Stimulated activated CD4-positive, alpha-beta T cell treated with anti-CD3 and anti-CD28 coated beads, Interleukin-1b, Interleukin-23, amount 100 ng/mL, for 1 hour (primary cell): ENCODE data around the gene GLYR1.
"Not testable (repeated sequence)": the region's sequence is repeated elsewhere in the genome, so short reads cannot be mapped to it uniquely, and the experiment has no call there.

Source experiments
- DNase-seq, 2 donors: peaks; one replicate each; pipeline ENCODE4 v3.0.0-alpha.2; 2020; ENCODE audit warnings: low read depth in 2 of 2

GLYR1 gene

DNA sequence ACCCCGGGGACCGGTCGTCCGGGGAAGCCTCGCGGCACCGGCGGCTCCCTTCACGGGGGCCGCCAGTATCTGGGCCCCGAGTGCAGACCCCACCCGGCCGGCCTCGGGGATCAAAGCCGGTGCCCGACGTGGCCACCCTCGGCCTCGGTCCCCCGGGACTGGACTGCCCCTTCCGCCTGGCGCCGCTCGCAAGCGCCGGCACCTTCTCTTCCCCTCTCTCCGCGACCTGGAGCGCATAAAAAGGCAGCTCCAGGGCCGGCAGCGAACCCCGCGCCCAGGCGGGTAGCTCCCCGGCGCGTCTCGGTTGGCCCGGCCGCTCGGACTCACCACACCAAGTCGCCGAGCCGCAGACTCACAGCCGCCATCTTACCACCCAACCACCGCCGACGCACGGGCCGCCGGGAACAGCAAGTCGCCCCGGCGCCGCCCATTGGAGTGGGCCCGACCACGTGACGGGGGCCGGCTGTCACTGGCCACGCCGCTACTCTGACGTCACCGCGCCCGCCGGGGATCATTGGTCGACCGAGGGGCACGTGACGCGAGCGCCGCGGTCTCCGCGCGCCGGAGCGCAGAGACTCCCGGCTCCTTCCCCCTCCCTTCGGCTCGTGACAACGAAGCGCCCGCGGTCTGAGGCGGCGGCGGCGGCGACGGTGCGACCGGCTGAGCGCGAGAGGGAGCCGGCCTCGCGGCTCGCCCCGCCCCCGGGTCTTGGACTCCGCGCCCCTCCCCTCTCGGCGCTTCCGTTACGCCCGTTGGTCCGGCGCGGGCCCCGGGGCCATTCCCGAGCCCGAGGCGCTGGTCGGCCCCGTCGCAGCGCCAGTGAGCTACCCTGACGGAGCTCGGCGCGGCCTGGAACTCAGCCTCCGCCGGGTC, at the start of gene GLYR1, which contains the start of gene UBN1:
TSS of gene GLYR1 (minus strand) at position 388 of the 873 bp plus-strand sequence. CDS start at position 365, 23 bp downstream.
TSS of gene UBN1 (plus strand) at position 581 of the 873 bp plus-strand sequence. CDS start 5,437 bp downstream, outside the sequence.
- DNase-seq, result peak; percentile 98 to 99

DNA sequence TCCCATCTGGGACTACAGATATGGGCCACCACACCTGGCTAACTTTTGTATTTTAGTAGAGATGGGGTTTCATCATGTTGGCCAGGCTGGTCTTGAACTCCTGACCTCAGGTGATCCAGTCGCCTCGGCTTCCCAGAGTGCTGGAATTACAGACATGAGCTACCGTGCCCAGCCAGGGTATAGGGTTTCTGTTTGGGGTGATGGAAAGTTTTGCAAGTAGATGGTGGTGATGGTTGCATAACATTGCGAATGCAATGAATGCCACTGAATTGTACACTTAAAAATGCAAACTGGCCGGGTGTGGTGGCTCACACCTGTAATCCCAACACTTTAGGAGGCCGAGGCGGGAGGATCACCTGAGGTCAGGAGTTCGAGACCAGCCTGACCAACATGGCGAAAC, 49.7 kb upstream of the GLYR1 start:
- DNase-seq, result not testable (repeated sequence)

GRCh38 chr16:4895366-4895765, 48.3 kb upstream of the GLYR1 start:
- DNase-seq, result no peak

DNA sequence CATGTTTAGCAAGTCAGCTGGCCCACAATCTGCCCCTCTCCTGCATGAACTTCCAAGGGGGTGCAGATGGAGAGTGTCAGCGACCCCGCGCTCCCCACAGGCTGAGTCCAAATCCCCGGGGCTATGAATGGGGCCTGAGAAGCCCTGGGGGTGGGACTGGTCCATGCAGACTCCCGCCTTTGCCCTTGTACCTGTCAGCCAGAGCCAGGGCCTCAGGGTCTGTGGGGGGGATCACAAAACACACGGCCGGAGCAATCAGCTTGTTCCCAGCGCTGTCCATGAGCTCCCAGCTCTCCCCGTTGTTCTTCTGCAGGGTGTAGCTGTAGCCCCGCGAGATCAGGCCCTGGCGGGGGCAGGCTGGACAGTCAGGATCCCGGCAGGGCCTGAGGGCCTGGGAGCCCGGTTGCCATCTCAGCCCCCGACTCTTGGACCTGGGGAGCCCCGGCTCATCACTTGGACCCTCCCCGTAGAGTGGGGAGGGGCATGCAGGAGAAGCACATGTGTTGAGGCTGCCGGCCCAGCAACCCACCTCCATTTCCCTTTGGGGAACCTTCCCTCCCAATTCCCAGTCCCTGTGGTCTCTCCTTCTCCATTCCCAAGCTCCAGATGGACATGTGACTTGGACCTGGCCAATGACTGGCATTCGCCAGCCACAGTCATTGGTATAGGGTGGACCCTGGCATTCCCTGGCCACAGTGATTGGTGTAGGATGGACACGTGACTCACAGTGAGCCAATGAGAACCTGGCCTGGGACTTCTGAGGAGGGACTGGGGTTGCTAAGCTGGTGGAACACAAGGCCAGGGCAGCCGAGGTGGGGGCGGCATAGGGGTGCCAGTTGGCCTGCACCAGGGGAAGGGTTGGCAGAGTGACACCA, 47.4 kb upstream of the GLYR1 start:
- DNase-seq, result no peak

- no peak for DNase-seq
These were observed 46.2 kb upstream of the GLYR1 start for GRCh38 chr16:4893103-4893862.

- DNase-seq, result no peak
These were observed 45.4 kb upstream of the GLYR1 start for GRCh38 chr16:4892361-4893102.

DNA sequence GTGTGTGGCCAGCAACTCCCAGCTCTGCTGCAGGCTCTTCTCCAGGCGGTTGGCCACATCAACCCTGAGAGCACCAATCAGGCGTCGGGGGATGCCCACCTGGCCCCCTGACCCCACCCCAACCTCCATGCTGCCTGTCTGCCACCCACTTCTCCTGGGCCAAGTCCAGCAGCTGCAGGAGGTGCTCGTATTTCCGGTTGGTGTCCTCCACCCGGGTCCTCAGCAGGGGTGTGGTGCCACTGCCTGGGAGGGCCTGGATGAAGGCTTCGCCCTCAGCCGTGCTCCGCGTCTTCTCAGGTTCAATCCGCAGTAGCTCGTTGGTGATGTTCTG, 44.8 kb upstream of the GLYR1 start:
- DNase-seq, result no peak

GRCh38 chr16:4891097-4891885, 44.2 kb upstream of the GLYR1 start:
- no peak for DNase-seq

GRCh38 chr16:4890686-4891085, 43.6 kb upstream of the GLYR1 start:
- no peak for DNase-seq

GRCh38 chr16:4890026-4890425, 42.9 kb upstream of the GLYR1 start:
- DNase-seq, result no peak

GRCh38 chr16:4888428-4889135, 41.5 kb upstream of the GLYR1 start:
- DNase-seq, result no peak

DNA sequence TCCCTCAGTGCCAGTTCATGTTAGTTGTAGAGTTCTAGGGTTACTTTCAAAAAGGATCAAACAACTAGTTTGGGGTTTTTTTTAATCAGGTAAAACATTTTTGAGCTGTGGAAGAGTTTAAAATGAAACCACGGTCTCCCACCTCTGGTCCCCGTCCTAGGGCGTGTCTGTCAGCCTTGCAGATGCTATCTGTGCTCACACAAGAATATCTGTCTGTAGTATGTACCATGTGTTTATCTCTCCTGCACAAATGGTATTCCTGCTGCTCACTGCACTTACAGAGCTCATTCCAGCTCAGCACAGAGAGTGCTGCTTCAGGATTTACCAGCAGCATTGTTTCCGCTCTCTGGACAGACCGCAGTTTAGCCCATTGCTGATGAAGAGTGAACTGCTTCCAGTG, 39.1 kb upstream of the GLYR1 start:
- DNase-seq, result no peak

- DNase-seq, result no peak
These were observed 38.1 kb upstream of the GLYR1 start for GRCh38 chr16:4884972-4885874.

DNA sequence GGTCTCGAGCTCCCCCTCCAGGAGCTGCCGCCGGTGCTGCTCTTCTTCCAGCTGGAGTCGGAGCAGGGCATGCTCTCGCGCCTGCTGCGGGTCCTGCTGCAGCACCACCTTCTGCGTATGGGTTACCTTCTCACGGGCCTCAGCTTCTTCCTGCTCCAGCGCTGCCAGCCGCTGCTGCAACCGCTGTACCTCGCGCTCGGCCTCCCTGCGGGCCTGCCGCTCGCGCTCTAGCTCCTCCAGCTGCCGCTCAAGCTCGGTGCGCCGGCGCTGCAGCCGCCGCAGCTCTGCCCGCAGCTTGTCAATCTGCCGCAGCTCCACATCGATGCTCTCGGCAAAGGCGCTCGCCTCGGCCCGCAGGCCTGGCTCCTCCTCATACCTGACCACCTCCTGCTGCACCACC, 37.1 kb upstream of the GLYR1 start:
- no peak for DNase-seq

DNA sequence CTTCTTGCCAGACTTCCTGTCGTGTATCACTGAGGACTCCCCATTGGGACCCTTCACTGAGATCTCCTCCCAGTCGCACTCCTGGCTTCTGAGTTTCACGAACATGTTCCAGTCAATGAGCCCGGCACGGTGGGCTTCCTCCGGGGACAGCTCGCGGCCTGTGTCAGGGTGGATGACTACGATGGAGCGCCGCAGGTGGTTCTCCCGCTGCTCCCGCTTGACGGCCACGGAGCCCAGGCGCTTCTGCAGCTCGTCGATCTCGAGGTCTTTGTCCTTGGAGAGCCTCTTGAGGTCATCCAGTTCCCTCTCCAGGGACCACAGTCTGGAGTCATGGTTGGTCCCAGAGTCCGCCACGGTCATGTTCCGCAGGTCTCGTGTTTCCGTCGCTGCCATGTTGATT, 36.4 kb upstream of the GLYR1 start:
- no peak for DNase-seq

- no peak for DNase-seq
These were observed 35.7 kb upstream of the GLYR1 start for GRCh38 chr16:4882633-4883285.

- no peak for DNase-seq
These were observed 35.0 kb upstream of the GLYR1 start for GRCh38 chr16:4882000-4882632.
